Activated T-cell treated with anti-CD3 and anti-CD28 coated beads for 48 hours (primary cell): Measurements from ENCODE around the gene TVP23C.

Experiments used
- DNase-seq: peaks from one replicate; pipeline ENCODE4 v3.0.0-alpha.2; 2020; ENCODE audit warnings: low read depth

Gene TVP23C

DNA sequence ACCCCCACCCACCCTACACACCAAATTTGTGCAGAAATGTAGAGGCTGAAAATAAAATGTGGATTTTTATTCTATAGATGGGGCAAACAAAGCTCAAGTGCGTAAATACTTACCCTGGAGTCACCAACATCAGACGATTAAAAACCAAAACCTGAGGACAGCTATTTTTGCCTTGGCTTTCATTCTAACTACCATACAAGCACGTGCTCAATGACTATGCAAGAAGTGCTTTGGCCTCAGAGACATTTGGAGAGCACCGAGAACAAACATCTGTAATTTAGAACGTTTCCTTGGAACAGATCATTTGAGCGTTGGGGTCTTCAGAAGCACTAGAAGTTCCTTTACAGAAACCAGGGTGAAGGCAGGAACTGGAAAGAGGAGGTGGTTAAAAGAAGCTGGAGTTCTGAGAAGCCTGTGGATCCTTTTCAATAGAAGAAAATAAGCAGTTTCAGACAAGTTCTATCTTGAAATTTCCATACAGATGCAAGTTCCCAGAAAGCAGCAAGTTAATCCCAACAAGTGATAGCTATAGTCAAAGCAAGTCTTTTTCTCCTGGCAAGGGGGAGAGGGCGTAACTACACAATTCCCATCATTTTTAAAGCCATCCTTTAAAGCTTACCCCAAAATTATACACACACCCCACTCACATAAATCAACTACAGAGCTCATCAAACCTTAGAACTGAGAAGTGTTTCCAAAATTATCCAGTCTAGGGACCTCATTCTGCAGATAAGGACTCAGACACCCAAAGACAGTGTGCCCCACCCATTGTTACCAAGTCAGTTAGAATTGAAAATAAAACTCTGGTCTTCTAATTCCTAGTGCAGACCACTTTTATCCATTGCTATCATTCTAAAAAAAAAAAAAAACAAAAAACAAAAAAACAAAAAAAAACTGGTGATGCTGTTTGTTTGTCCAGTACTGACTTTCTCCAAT, 66.3 kb downstream of the TVP23C start:
- no peak for DNase-seq

- no peak for DNase-seq
Observed at GRCh38 chr17:15494821-15495220, 68.5 kb downstream of the TVP23C start.

DNA sequence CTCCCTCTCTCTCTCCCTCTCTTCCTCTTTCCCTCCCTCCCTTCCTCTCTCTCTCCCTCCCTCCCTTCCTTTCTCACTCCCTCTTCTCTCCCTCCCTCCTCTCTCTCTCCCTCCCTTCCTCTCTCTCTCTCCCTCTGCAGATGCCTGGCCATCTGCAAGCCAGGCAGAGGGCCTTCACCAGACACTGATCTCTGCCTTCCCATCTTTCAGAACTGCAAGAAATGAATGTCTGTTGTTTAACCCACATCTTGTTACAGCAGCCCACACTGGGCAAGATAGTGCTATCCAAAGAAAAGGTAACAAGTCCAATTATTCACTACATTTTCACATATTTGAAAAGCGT, 69.6 kb downstream of the TVP23C start:
- DNase-seq = no peak

DNA sequence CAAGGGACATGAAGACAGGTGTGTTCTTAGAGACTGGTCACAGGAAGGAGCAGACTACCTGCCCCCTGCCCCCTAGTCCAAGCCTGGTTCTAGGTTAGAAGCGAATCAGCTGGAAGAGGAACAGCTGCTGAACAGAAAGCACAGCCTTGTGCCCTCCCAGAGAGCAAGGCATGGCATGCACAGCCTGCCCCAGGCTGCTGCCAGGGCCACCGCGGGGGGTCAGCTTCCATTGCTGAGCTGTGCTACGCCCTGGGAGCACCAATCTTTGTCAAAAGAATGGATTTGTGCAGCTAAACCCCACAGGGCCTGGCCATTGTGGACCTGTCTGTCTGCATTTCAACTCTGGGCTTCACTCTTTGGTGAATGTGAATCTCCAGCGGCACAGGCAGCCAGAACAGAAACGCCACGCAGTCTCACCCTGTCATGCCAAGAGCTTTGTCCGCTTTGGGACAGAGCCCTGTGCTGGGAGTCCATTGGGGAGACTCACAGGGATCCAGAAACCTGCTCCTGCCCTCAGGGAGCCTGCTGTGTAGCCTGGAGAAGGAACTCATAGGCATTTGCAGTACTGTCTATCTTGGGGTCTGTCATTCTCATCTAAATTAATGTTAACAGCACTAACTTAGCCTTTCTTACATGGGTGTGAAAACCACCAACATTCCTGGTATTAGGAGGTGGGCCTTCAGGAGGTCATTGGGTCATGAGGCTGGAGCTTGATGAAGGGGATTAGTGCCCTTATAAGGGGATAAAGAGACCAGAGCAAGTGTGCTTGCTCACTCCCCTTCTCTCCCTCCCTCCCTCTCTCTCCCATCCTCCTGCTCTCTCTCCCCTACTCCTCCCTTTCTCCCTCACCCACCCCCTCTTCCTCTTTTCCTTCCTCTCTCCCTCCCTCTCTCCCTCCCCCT, 70.2 kb downstream of the TVP23C start:
- no peak for DNase-seq

DNA sequence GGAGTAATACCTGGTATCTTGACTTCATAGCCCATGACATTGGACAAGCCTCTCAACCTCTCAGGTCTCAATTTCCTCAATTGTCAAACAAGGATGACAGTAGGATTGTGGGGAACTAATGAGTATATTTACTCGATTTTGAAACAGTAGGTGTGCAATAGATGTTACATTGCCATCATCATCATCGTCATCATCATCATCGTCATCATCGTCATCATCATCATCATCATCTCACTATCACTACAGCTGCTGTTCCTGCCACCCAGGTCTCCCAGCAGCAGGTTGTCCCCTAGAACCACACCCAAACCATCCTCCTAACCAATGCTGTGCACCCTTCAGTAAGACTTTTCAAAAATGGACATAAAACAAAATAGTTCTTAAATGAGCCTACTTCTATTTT, 71.1 kb downstream of the TVP23C start:
- DNase-seq = no peak

DNA sequence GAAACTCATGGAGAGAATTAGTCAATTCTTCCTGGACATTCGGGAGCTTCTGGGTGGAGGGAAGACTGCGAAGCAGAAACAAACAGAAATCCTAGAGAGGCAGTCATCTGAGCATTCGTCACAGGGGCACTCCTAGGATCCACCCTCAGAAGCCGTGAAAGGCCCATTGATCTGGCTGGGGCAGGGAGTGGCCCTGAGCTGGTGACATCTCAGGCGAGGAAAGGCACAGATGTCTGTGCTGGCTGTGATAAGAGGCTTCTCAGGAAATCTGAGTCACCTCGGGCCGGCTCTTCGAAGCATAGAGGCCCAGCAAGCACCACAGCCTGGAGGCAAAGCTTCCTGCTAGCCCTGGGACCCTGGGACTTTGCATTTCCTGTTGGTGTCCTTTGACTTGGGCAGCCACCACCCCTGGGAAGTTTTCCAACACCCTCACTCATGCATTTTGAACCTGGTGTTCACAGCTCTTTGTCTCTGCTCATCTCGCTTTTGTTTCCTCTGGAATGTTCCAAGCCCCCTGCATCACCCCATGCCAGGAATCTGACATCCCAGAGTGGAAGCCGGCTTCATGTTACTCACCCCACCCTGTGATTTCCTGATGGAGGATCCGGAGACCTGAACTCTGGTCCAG, 72.5 kb downstream of the TVP23C start:
- DNase-seq = peak; percentile 43

- no peak for DNase-seq
Observed at GRCh38 chr17:15488557-15488956, 74.7 kb downstream of the TVP23C start.

DNA sequence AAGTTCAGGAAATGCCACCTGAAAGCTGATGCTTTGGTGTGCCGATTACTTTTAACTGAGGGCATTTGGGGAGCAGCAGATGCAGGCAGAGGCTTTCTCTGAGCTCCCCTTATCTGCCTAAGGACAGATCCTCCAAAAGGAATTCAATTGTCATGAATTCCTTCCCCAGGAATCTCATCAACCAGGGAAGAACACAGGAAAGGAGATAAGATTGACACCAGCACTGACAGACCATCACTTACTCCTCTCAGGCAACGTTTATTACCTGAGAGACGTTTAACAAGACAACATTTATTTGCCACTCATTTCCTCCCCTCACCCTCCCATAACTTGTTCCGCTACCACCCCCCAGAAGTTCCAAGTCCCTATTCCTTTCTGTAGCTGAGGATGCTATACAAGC, 78.2 kb downstream of the TVP23C start:
- no peak for DNase-seq

DNA sequence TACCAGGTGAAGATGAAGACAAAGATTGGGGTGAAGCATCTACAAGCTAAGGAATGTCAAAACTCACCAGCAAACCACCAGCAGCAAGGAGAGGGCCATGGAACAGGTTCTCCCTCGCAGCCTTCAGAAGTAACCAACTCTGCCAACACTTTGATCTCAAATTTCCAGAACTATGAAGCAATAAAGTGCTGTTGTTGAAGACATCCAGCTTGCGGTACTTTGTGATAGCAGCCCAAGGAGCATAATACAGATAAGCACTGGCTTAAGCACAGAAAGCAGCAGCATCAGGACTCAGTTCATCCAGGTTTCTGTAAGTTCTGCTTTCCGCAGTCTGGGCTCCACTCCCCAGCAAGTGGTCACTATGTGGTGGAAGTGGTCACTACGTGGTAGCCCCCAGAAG, 79.9 kb downstream of the TVP23C start:
- DNase-seq = no peak

GRCh38 chr17:15482476-15482875, 80.8 kb downstream of the TVP23C start:
- DNase-seq = no peak

GRCh38 chr17:15481481-15481880, 81.8 kb downstream of the TVP23C start:
- no peak for DNase-seq

DNA sequence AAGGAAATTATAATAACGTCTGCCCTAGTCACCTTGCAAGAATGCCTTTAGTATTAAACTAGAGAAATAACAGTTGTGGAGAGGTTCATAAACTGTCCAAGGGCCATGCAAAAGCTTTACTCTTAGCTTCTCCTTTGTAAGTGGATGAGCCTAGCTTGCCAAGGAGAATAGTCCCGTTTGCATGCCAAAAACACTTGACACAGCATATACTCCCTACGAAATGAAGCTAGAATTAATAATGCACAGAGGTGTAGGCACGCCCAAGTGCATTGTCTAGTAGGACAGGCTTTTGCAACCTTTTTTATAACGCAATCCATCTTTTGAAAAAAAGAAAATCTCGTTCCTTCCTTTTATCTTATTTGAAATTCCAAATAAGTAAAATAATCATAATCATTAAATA, 83.1 kb downstream of the TVP23C start:
- no peak for DNase-seq

- DNase-seq = no peak
Observed at GRCh38 chr17:15479703-15480102, 83.6 kb downstream of the TVP23C start.

GRCh38 chr17:15478845-15479244, 84.4 kb downstream of the TVP23C start:
- no peak for DNase-seq

DNA sequence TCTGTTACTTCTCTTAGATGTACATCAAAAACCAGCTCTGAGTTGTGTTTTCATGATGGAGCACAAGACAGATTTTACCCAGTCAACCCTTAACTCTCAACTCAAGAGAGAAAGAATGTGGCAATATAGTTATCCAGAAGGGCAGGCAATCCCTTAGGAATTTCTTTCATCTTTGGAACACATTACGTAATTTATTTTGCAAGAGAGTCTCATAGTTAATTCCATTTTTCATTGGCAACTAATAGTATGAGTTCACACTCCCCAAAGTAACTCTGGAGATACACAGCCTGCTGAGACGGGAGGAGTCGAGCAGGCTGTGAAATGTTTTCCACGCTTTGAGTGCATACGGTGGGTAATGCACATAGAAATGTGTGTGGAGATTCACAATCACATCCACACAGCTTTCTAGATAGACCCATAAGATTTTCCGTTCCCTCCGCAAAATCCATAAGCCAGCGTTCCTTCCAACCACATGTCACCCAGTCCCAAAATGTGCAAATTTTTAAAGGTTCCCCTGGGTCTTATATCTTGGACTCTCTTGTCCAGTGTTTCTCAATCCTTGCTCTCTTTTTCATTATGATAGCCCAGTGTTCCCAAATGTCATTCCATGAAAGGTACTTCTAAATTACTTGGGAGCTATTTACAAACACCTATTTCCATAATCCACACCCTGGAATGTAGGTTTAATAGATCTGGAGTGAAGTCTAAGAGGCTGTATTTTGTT, 87.5 kb downstream of the TVP23C start:
- no peak for DNase-seq

GRCh38 chr17:15472891-15473290, 90.4 kb downstream of the TVP23C start:
- DNase-seq = no peak

DNA sequence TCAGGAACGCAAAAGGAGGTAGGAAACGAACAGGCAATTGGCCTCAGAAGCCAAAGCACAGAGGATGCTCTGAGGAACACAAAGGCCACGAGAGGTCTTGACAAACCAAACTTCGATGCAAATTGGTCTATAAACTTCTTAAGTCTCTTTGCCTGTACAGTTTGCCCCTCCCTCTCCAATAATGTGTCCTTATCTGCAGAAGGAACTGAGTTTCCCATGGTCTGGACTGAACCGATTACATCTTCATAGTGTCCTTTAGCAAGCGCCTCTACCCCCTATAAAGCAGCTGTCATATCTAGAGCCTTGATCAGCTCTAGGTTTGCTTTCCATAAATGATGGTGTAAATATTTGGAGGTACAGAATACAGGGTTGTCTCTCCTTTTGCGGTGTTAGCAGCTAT, 92.7 kb downstream of the TVP23C start:
- no peak for DNase-seq

- DNase-seq = no peak
Observed at GRCh38 chr17:15469260-15469659, 94.0 kb downstream of the TVP23C start.

- no peak for DNase-seq
Observed at GRCh38 chr17:15468126-15468525, 95.2 kb downstream of the TVP23C start.

DNA sequence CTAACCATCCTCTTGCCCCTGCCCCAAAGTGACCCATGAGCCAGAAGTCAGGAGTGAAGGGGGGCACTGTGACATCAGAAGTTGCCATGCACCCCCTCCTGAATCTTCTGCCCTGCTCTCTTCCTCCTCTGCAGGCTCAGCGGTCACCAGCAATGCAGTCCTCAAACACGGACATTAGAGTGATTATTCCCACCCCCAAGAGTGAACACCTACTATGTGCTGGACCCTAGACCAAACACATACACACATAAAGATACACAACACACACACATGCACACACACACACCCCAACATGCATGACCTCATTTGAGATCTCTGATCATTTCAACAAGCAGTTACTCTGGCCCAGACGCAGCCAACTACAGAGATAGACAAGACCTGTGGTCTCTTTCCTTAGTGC, 95.7 kb downstream of the TVP23C start, which contains the start of gene CDRT4:
Gene CDRT4, minus strand, starts transcription at position 30 of the 400 bp plus-strand sequence. CDS start 27,383 bp downstream, outside the sequence.
- no peak for DNase-seq

- DNase-seq = no peak
Observed at GRCh38 chr17:15466131-15466530, 97.2 kb downstream of the TVP23C start.
